ENCODE measurements around the gene ZSWIM4.
"Not testable (repeated sequence)": the region's sequence is repeated elsewhere in the genome, so short reads cannot be mapped to it uniquely, and the experiment has no call there.

ZSWIM4 gene

GRCh38 chr19:13778847-13779246 lies 16.4 kb upstream of the ZSWIM4 start:
- no peak for DNase-seq

- DNase-seq, result not testable (repeated sequence)
Observed at GRCh38 chr19:13779794-13780193, 15.4 kb upstream of the ZSWIM4 start.

DNA sequence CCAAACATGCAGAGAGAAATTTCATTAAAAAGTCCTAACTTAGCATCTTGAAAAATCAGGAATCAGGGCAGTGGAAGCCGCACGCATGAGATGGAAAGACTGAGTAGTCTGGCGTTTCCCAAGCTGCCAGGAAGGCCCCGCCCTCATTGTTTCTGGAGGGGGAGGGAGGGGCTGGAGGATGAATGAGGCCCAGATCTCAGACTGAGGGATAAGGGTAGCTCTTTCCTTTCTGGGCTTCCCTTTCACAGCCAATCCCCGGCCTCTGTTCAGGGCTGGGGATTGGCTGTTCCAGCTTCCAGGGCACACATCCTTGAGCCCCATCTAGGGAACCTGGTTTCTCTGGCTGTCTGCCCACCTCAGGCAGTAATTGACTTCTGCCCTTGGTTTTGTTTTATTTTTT lies 13.7 kb upstream of the ZSWIM4 start:
- DNase-seq, result no peak

GRCh38 chr19:13782537-13782936 lies 12.7 kb upstream of the ZSWIM4 start:
- no peak for DNase-seq

DNA sequence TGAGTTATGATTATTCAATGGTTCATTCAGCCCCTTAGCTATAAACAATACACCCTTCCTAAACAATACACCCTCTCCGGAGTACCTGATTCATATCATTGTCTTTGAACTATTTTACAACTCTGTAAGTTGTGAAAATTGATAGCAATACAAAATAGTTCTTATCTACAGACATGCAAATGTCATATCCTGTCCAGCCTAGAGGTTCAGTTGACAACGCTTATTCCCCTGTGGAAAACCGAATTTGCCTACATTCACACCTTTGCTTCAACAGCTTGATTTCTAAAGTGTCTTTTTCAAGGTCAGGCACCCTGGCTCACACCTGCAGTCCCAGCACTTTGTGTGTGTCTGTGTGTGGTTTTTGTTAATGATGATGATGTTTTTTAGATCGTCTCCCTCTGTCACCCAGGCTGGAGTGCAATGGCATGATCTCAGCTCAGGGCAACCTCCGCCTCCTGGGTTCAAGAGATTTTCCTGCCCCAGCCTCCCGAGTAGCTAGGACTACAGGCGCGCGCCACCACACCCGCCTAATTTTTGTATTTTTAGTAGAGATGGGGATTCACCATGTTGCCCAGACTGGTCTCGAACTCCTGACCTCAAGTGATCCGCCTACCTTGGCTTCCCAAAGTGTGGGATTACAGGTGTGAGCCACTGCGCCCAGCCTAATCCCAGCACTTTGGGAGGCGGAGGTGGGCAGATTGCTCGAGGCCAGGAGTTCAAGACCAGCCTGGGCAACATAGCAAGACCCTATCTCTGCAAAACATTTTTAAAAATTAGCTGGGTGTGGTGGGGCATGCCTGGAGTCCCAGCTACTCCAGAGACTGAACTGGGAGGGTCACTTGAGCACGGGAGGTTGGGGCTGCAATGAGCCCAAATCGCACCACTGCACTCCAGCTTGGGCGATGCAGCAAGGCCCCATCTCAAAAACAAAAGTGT lies 11.4 kb upstream of the ZSWIM4 start:
- no peak for DNase-seq

- DNase-seq, result peak; percentile 63
Observed at GRCh38 chr19:13784731-13785452, 10.4 kb upstream of the ZSWIM4 start.

DNA sequence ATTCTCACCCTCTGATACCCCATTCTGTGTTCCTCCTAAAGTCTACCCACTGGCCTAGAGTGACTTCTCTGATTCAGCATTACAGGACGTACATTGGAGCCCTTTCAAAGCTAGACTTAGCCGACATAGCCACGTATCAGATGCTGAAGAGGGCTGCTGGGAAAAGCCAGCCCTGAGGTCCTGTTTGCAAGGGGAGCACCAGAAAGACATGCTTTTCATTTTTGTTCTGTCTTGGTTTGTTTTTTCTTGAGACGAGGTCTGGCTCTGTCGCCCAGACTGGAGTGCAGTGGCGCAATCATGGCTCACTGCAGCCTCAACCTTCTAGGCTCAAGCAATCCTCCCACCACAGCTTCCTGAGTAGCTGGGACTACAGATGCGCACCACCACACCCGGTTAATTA lies 6.3 kb upstream of the ZSWIM4 start:
- no peak for DNase-seq

DNA sequence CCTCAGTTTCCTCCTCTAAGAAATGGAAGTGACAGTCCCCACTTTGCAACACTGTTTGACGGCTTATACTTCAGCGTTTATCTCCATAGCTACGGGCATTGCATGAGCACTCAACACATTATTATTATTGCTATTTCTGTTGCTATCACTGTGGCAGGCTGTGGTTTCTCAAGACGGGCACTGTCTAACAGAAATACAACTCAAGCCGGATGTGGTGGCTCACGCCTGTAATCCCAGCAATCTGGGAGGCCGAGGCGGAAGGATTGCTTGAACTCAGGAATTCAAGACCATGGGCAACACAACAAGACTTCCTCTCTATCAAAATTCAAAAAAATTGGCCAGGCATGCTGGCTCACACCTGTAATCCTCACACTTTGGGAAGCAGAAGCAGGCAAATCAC lies 4.9 kb upstream of the ZSWIM4 start:
- no peak for DNase-seq

- DNase-seq, result not testable (repeated sequence)
Observed at GRCh38 chr19:13793317-13793716, 1.9 kb upstream of the ZSWIM4 start.

GRCh38 chr19:13794398-13794756 lies 866 bp upstream of the ZSWIM4 start:
- DNase-seq, result no peak

GRCh38 chr19:13795595-13796300 lies 505 bp downstream of the ZSWIM4 start:
- no peak for DNase-seq

DNA sequence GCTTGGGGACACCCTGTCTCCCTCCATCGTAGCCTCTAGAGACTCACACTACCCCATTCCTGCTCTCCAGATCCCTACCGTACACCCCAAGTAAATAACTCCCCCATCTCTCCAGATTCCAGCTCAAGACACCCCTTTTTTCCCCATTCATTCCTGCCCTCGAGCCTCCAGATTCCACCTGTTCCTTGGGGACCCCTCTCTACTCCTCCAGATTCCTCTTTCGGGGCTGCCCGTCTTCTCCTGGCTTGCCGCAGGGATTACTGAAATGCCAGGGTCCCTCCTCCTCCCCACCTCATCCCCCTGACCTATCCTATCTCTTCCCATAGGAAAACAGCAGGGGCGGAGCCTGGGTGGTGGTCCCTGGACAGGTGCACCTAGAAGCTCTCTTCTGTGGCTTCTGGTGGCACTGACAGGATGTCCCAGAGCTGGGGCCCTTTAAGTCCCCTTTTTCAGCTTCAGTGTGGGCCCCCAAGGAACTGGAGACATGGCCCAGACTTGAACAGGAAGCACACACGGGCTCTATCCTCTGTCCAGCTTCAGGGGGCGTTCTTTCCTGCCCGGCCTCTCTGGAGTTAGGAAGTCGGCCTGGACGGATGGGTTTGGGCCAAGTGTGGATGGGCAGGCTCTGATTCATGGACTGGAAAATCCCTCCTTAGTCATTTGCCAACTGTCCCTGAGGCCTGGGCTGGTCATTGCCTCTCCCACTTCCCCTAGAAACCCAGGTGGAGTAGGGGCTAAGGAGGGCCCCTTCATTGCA lies 1.2 kb downstream of the ZSWIM4 start:
- DNase-seq, result no peak

GRCh38 chr19:13797058-13797440 lies 1.8 kb downstream of the ZSWIM4 start:
- DNase-seq, result no peak

DNA sequence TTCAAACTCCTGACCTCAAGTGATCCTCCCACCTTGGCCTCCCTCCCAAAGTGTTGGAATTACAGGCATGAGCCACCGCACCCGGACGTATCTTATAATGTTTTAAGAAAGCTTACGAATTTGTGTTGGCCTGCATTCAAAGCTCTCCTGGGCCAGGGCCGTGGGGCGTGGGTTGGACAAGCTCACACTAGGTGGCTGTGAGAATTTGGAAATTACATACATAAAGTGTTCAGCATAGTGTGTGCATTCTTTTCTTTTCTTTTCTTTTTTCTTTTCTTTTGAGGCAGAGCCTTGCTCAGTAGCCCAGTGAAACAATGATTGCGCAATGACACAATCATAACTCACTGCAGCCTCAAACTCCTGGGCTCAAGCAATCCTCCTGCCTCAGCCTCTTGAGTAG lies 2.6 kb downstream of the ZSWIM4 start:
- no peak for DNase-seq

DNA sequence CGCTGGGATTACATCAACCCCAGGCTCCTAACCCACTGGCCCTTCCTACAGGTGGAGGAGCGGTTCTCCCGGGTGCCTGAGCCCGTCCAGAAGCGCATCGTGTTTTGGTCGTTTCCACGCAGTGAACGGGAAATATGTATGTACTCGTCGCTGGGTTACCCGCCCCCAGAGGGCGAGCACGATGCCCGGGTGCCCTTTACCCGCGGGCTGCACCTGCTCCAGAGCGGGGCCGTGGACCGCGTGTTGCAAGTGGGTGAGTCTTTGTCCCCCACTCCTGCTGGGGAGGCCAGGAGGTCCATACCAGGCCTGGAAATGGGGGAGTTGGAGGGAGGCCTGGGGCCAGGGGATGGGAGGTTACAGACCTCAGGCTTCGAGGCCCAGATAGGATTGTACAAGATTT lies 4.4 kb downstream of the ZSWIM4 start:
- DNase-seq, result no peak

GRCh38 chr19:13803038-13803437 lies 7.8 kb downstream of the ZSWIM4 start:
- no peak for DNase-seq

DNA sequence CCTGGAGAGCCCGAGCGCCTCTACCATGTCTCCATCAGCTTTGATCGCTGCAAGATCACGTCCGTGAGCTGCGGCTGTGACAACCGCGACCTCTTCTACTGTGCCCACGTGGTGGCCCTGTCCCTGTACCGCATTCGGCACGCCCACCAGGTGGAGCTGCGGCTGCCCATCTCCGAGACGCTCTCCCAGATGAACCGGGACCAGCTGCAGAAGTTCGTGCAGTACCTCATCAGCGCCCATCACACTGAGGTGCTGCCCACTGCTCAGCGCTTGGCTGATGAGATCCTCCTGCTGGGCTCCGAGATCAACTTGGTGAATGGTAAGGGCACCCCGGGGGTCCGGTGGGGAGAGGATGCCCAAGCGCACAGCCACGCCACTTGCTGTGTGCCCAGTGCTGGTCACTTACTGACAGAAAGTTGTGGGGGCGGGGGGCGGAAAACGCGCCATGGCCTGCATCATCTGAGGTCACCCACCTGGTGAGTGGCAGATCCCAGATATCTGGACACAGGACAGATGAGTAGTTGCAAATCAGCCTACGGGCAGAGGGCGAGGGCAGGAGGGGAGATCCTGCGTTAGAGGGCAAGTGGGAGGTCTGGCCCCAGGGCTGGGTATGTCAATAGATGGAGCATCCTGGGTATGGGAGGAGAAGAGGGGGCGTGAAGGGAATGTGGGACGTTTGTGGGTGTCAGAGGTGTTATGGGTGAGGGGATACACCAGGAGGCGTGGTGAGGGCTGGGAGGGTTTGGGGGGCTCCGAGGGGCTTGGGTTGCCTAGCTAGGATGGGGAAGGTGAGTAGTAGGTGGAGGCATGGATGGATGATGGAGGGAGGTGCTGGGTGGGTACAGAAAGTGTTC lies 9.8 kb downstream of the ZSWIM4 start:
- DNase-seq, result no peak

DNA sequence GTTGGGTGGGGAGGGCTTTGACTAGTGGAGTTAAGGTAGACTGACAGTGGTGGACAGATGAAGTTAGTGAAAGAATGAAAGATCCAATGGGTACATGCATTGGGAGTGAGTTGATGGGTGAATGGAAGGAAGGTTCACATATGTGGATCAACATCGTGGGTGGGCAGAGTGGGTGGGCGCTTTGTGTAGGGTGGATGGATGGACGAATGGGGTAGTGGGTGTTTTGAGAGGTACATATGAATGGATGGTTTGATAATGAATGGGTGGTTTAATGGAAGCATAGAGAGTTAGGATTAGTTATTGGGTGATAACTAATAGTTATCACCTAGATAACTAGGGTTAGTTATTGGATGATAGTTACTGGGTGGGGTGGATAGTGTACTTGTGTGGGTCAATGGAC lies 11.5 kb downstream of the ZSWIM4 start:
- DNase-seq, result no peak

DNA sequence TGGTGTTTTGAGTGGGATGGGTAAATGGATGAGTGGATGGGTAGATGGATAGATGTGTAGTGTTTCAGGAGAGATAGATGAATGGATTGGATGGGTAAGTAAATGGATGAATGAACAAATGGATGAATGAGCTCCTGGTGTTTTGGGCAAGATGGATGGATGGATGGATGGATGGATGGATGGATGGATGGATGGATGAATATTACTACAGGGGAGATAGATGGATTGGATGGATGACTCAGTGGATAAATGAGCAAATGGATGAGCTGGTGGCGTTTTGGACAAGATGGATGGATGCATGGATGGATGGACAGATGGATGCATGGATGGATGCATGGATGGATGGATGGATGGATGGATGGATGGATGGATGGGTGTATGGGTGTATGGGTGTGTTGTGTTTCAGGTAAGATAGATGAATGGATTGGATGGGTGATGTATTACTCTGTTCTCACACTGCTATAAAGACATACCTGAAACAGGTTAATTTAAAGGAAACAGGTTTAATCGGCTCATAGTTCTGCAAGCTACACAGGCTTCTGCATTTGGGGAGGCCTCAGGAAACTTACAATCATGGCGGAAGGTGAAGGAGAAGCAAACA lies 12.3 kb downstream of the ZSWIM4 start:
- no peak for DNase-seq

- no peak for DNase-seq
Observed at GRCh38 chr19:13808856-13809255, 13.6 kb downstream of the ZSWIM4 start.

- no peak for DNase-seq
Observed at GRCh38 chr19:13812544-13812943, 17.3 kb downstream of the ZSWIM4 start.

- DNase-seq, result no peak
Observed at GRCh38 chr19:13813147-13813546, 17.9 kb downstream of the ZSWIM4 start.

All from stimulated activated CD4-positive, alpha-beta T cell treated with anti-CD3 and anti-CD28 coated beads, Interleukin-1b, Interleukin-23, amount 100 ng/mL, for 48 hours (primary cell).